Osteocyte (in vitro differentiated cells): Measurements from ENCODE around the gene TMEFF2. TPM values are rescaled to one million over a fixed set of nuclear protein-coding genes. Genes with fewer than 3 reads are reported as not detected.

Experiments
- DNase-seq: peaks from one replicate; pipeline ENCODE4 v3.0.0; 2021; ENCODE audit warnings: mixed read lengths; ENCODE audit not compliant: unreplicated experiment; ENCODE audit errors: extremely low spot score
- H3K27ac Mint-ChIP-seq: one replicate; pipeline ENCODE4 v1.8.0; 2021; ENCODE audit warnings: mild to moderate bottlenecking, mixed read lengths; ENCODE audit not compliant: unreplicated experiment
- H3K27me3 Mint-ChIP-seq: one replicate; pipeline ENCODE4 v1.8.0; 2021; ENCODE audit warnings: mixed read lengths; ENCODE audit not compliant: unreplicated experiment
- H3K36me3 Mint-ChIP-seq: one replicate; pipeline ENCODE4 v1.8.0; 2021; ENCODE audit warnings: mixed read lengths; ENCODE audit not compliant: unreplicated experiment
- H3K4me1 Mint-ChIP-seq: one replicate; pipeline ENCODE4 v1.8.0; 2021; ENCODE audit warnings: mixed read lengths; ENCODE audit not compliant: unreplicated experiment
- H3K4me3 Mint-ChIP-seq: one replicate; pipeline ENCODE4 v1.8.0; 2021; ENCODE audit warnings: mild to moderate bottlenecking, moderate library complexity, mixed read lengths; ENCODE audit not compliant: unreplicated experiment
- H3K9me3 Mint-ChIP-seq: one replicate; pipeline ENCODE4 v1.8.0; 2021; ENCODE audit warnings: mixed read lengths; ENCODE audit not compliant: unreplicated experiment
- CTCF ChIP-seq: fragments of 200-600 bp; sonication (generic); IDR thresholded peaks from 2 replicates; pipeline ENCODE4 v1.5.0; 2021; ENCODE audit warnings: antibody characterized with exemption, mild to moderate bottlenecking, moderate library complexity
- total RNA-seq: library from RNA; stranded (reverse); gene quantifications from 2 replicates; pipeline ENCODE4 v1.2.1, GENCODE V29; 2021

Gene TMEFF2
- total RNA-seq, 1 donor from 2014 or later = 46.8 TPM

- peaks cover 14% of the 10 kb centered on the region for H3K36me3 Mint-ChIP-seq
- TF ChIP-seq CTCF = peak; percentile 18
- H3K4me1 Mint-ChIP-seq = peaks cover 14% of the 10 kb centered on the region
- no peak overlapping the region for H3K27ac Mint-ChIP-seq
- no peak overlapping the region for H3K4me3 Mint-ChIP-seq
- DNase-seq = no peak
- peaks cover 4% of the 10 kb centered on the region for H3K9me3 Mint-ChIP-seq
- H3K27me3 Mint-ChIP-seq = no peaks in the 10 kb centered on the region
These were observed 165.6 kb downstream of the TMEFF2 start for GRCh38 chr2:192029089-192029488.

DNA sequence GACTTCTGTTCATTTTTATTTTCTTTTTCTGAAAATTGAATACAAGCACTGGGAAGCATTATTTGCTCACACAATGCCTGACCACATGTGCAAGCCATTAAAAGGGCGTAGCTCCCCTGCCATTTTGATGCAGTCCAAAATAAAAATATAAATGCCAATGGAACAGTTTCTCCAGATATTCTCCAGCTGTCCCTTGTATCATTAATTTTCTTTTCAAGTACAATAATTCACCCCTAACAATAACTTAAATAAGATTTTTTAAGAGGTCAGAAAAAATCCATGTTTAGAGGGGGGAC, 168.0 kb downstream of the TMEFF2 start:
- DNase-seq = no peak
- Mint-ChIP-seq H3K4me1 (peaks cover 14% of the 10 kb centered on the region), H3K9me3 (peaks cover 4% of the 10 kb centered on the region), H3K27ac (no peak overlapping the region), H3K4me3 (no peak overlapping the region), H3K27me3 (no peaks in the 10 kb centered on the region), H3K36me3 (peaks cover 17% of the 10 kb centered on the region)
- no peak for TF ChIP-seq CTCF

GRCh38 chr2:192026059-192026824, 168.5 kb downstream of the TMEFF2 start:
- Mint-ChIP-seq H3K9me3 (peaks cover 4% of the 10 kb centered on the region), H3K4me1 (peaks cover 14% of the 10 kb centered on the region), H3K4me3 (no peak overlapping the region), H3K36me3 (peaks cover 22% of the 10 kb centered on the region), H3K27me3 (no peaks in the 10 kb centered on the region), H3K27ac (no peak overlapping the region)
- TF ChIP-seq CTCF = no peak
- no peak for DNase-seq

DNA sequence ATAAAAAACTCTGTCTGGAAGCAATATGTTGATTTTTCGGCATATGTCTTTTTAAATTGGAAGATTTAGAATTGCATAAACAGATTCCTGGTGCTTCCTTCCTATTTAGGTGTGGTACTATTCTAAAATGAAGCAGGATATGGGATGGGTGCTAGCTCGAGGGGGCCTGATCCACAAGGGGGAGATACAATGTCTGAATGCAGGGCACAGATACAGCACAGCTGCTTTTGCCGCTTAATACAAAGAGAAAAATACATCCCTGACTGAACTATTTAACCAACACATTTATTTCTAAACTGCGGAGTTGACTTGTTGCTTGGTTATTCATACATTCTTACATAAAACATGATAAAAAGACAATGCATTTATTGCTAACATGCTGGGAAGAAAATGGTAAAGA, 169.1 kb downstream of the TMEFF2 start:
- Mint-ChIP-seq H3K27me3 (no peaks in the 10 kb centered on the region), H3K36me3 (peaks cover 23% of the 10 kb centered on the region), H3K4me1 (peaks cover 14% of the 10 kb centered on the region), H3K9me3 (peaks cover 4% of the 10 kb centered on the region), H3K4me3 (no peak overlapping the region), H3K27ac (no peak overlapping the region)
- no peak for DNase-seq
- TF ChIP-seq CTCF = no peak

DNA sequence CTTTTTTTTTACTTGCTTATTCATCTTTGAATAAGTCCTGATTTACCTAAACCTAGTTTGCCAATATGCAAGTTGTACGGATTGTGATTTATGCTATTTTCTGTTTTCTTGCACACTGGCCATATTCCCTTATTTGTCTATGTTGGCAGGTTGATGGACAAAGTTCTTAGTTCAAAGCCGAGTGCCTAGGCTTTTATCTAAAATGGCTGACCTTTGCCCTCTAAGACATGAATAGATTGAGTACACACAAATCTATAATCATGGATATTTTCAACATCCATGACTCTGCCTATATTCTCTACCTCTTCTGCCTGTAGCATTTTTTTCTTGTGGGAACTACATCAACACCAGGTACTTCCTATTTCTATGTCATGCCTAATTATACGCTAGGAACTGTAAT, 171.7 kb downstream of the TMEFF2 start:
- TF ChIP-seq CTCF = no peak
- H3K27ac Mint-ChIP-seq = no peak overlapping the region

More for the DNA sequence above, 171.7 kb downstream of the TMEFF2 start:
- H3K4me1 Mint-ChIP-seq = peaks cover 14% of the 10 kb centered on the region
- no peaks in the 10 kb centered on the region for H3K27me3 Mint-ChIP-seq
- H3K36me3 Mint-ChIP-seq = peaks cover 10% of the 10 kb centered on the region
- H3K4me3 Mint-ChIP-seq = no peak overlapping the region
- H3K9me3 Mint-ChIP-seq = no peaks in the 10 kb centered on the region
- DNase-seq = no peak
